Right atrium auricular region (tissue), 2 donors: ENCODE data around the gene FAM221B. TPM values are rescaled to one million over a fixed set of nuclear protein-coding genes. Genes with fewer than 3 reads are reported as not detected.

Experiments used
- DNase-seq: peaks from one replicate; pipeline ENCODE4 v3.0.0-alpha.2; 2019; ENCODE audit warnings: low spot score
- H3K27ac ChIP-seq, 2 donors: fragments of 200-600 bp; sonication (generic); 1 replicate in 1 of 2; 2 replicates in 1 of 2; pipeline ENCODE4 v1.5.1; 2016 to 2019
- H3K27me3 ChIP-seq, 2 donors: fragments of 200-600 bp; sonication (generic); one replicate each; pipeline versions ENCODE4 v1.5.1 to v1.6.0; 2017 to 2019
- H3K36me3 ChIP-seq: fragments of 200-600 bp; sonication (generic); one replicate; pipeline ENCODE4 v1.5.1; 2016
- H3K4me1 ChIP-seq, 2 donors: fragments of 200-600 bp; sonication (generic); one replicate each; pipeline versions ENCODE4 v1.5.1 to v1.6.0; 2017 to 2019
- H3K4me3 ChIP-seq, 2 donors: fragments of 200-600 bp; sonication (generic); 1 replicate in 1 of 2; 2 replicates in 1 of 2; pipeline ENCODE4 v1.5.1; 2017 to 2019; ENCODE audit warnings: mild to moderate bottlenecking in 1 of 2, moderate library complexity in 1 of 2
- H3K9me3 ChIP-seq, 2 donors: fragments of 200-600 bp; sonication (generic); one replicate each; pipeline ENCODE4 v1.5.1; 2019
- total RNA-seq, 2 donors: library from RNA; depleted of rRNA; stranded (reverse); fragments of >200 nt; gene quantifications; one replicate each; pipeline ENCODE4 v1.1.0, GENCODE V29; 2016
- TF ChIP-seq, protein P1 (sequence below), 2 donors: fragments of 200-600 bp; sonication (generic); IDR thresholded peaks; one replicate each; pipeline ENCODE4 v1.5.1; 2019; ENCODE audit warnings: antibody characterized with exemption in 2 of 2

Gene FAM221B
- total RNA-seq, 2 donors from 2014 or later: not detected

DNA sequence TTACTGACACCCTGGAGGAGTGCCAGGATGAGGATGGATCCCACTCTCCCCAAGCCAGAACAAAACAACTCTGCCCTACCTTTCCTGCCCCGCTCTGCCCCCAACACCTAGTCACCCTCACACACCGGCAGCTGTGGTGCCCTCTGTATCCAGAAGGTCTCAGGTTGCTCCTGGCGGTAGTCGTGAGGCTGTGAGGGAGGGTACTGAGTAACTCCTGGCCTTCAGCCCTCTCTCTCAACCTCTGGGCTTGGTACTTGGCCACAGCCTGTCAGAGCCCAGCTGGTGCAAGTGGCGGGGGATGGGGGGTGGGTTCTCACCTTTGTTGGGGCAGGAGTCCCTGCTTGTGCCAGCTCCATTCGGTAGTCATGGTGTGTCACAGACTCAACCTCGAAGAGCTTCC, 18.4 kb downstream of the FAM221B start:
- TF ChIP-seq, protein P1, sequence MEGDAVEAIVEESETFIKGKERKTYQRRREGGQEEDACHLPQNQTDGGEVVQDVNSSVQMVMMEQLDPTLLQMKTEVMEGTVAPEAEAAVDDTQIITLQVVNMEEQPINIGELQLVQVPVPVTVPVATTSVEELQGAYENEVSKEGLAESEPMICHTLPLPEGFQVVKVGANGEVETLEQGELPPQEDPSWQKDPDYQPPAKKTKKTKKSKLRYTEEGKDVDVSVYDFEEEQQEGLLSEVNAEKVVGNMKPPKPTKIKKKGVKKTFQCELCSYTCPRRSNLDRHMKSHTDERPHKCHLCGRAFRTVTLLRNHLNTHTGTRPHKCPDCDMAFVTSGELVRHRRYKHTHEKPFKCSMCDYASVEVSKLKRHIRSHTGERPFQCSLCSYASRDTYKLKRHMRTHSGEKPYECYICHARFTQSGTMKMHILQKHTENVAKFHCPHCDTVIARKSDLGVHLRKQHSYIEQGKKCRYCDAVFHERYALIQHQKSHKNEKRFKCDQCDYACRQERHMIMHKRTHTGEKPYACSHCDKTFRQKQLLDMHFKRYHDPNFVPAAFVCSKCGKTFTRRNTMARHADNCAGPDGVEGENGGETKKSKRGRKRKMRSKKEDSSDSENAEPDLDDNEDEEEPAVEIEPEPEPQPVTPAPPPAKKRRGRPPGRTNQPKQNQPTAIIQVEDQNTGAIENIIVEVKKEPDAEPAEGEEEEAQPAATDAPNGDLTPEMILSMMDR (IDR thresholded peaks at IDR 0.05): no peak
- Histone ChIP-seq H3K27me3 (no peaks in the 10 kb centered on the region), H3K4me3 (no peak overlapping the region), H3K9me3 (no peaks in the 10 kb centered on the region), H3K27ac (no peak overlapping the region), H3K4me1 (peaks cover 0 to 35% of the 10 kb centered on the region in 2 donors), H3K36me3 (peaks cover 27% of the 10 kb centered on the region)
- no peak for DNase-seq

DNA sequence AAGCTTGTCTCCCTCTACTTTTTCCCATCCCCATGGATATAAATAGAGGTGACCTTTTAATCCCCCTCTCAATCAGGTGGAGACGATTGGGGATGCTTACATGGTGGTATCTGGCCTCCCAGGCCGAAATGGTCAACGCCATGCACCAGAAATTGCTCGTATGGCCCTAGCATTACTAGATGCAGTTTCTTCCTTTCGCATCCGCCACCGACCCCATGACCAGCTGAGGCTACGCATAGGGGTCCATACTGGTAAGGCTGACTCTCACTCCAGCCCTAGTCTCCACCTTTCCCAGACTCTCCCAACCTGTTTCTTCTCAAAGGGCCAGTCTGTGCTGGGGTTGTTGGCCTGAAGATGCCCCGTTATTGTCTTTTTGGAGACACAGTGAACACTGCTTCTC, 20.1 kb downstream of the FAM221B start:
- no peak for DNase-seq
- TF ChIP-seq, protein P1 (IDR thresholded peaks at IDR 0.05): no peak

DNA sequence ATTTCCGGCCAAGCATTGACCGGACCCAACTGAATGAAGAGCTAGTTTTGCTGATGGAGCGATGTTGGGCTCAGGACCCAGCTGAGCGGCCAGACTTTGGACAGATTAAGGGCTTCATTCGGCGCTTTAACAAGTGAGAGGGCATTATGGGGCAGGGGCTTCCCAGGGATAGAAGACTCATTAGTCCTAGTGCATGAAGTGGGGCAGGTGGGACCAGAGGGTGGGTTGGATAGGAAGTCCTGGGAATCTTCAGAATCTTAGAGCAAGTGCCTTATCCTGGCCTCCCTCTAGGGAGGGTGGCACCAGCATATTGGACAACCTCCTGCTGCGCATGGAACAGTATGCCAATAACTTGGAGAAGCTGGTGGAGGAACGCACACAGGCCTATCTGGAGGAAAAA, 22.4 kb downstream of the FAM221B start:
- Histone ChIP-seq H3K9me3 (no peaks in the 10 kb centered on the region), H3K4me1 (peaks cover 0 to 4% of the 10 kb centered on the region in 2 donors), H3K36me3 (peaks cover 34% of the 10 kb centered on the region), H3K27ac (no peak overlapping the region), H3K27me3 (no peaks in the 10 kb centered on the region), H3K4me3 (no peak overlapping the region)
- TF ChIP-seq, protein P1 (IDR thresholded peaks at IDR 0.05): no peak
- no peak for DNase-seq

More for the DNA sequence above, 20.1 kb downstream of the FAM221B start:
- Histone ChIP-seq H3K9me3 (no peaks in the 10 kb centered on the region), H3K27ac (no peak overlapping the region), H3K27me3 (no peaks in the 10 kb centered on the region), H3K4me1 (peaks cover 0 to 26% of the 10 kb centered on the region in 2 donors), H3K4me3 (no peak overlapping the region), H3K36me3 (peaks cover 27% of the 10 kb centered on the region)

- TF ChIP-seq, protein P1 (IDR thresholded peaks at IDR 0.05): no peak
- Histone ChIP-seq H3K27me3 (no peaks in the 10 kb centered on the region), H3K4me1 (no peaks in the 10 kb centered on the region), H3K27ac (no peak overlapping the region), H3K9me3 (no peaks in the 10 kb centered on the region), H3K36me3 (peaks cover 33% of the 10 kb centered on the region), H3K4me3 (no peak overlapping the region)
- DNase-seq: no peak
These were observed 27.0 kb downstream of the FAM221B start for GRCh38 chr9:35801328-35802128.

GRCh38 chr9:35800530-35800929, 28.0 kb downstream of the FAM221B start:
- H3K36me3 ChIP-seq: peaks cover 23% of the 10 kb centered on the region
- TF ChIP-seq, protein P1 (IDR thresholded peaks at IDR 0.05): no peak

More at GRCh38 chr9:35800530-35800929, 28.0 kb downstream of the FAM221B start:
- H3K9me3 ChIP-seq: no peaks in the 10 kb centered on the region
- DNase-seq: no peak
- no peaks in the 10 kb centered on the region for H3K27me3 ChIP-seq
- H3K4me3 ChIP-seq: no peak overlapping the region
- no peak overlapping the region for H3K27ac ChIP-seq
- no peaks in the 10 kb centered on the region for H3K4me1 ChIP-seq
